Skeletal muscle cell (primary cell): ENCODE measurements around the gene TMEM131L.

ENCODE experiments used
- DNase-seq: peaks from one replicate; pipeline ENCODE4 v3.0.0-alpha.2; 2010; ENCODE audit warnings: low read depth
- H3K4me3 ChIP-seq: 2 replicates; pipeline ENCODE4 v1.5.1; 2011; ENCODE audit warnings: low read depth, mild to moderate bottlenecking, control low read depth, low read length, moderate library complexity

TMEM131L gene

GRCh38 chr4:153514688-153515426 is 48.7 kb downstream of the TMEM131L start:
- DNase-seq, result no peak
- H3K4me3 ChIP-seq, result no peak overlapping the region

GRCh38 chr4:153517159-153517558 is 51.0 kb downstream of the TMEM131L start:
- no peak overlapping the region for H3K4me3 ChIP-seq
- no peak for DNase-seq

DNA sequence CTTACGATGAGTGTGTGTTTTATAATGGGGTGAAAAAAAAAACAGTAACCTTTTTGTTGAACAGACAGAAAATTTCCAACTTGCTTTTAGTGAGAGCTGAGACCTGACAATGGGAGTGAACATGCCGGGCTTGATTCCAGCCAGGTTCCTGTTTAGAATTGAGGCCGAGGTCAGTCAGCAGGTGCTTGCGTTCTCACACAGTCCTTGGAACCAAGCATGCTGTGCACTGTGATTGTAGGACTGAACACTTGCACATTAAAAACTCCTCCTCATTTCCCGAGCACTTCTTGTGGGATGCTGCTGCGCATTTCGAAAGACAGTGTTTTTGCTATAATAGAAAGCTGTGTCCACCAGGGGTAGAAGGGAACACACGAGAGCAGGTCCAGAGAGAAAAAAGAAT is 51.8 kb downstream of the TMEM131L start:
- no peak overlapping the region for H3K4me3 ChIP-seq
- DNase-seq, result no peak

DNA sequence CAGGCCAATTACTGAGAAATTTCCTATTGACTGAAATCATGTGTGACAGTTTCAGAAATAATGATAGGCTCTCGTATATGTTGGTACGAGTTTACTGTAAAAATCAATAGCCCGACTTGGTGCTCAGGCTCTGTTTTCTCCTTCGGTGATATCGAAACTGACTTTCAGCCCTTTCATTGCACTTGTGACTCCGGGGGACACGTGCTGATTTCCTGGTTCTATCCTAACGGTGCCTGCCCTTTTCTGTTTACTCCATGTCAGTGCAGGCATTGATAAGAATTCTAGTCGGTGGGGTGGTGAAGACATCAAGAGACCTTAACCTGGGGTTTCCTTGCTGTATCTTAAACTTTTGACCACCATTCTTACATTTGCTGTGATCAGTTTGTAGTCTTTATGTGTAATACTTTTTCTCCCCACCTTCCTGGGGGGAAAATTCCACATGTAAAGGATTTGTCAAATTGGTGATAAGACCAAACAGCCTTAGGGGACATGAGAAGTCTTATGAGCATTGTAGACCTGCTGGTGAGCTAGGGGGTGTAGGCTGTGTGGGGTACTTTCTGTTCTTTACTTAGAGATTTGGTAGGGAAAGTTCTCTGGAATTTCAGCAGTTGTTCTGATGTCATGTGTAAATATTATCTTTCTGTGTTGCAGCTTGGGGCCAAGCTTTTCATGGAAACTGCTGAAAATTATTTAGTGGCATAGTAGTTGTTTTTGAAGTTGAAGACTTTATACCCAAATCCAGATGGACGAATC is 52.7 kb downstream of the TMEM131L start:
- no peak overlapping the region for H3K4me3 ChIP-seq
- no peak for DNase-seq

GRCh38 chr4:153519687-153520086 is 53.5 kb downstream of the TMEM131L start:
- no peak overlapping the region for H3K4me3 ChIP-seq
- no peak for DNase-seq

DNA sequence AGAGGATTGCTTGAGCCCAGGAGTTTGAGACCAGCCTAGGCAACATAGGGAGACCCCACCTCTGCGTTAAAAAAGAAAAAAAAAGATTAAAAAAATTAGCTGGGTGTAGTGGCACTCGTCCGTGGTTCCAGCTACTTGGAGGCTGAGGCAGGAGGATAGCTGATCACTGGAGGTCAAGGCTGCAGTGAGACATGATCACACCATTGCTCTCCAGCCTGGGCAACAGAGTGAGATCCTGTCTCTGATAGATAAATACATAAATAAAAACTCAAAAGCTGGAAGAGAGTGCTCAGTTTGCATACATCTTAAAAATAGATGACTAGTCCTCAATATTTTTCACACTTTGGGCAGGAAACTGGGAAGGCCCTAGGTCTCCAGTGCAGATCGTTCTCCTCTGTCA is 54.1 kb downstream of the TMEM131L start:
- no peak for DNase-seq
- no peak overlapping the region for H3K4me3 ChIP-seq

- H3K4me3 ChIP-seq, result no peak overlapping the region
- DNase-seq, result no peak
Observed at GRCh38 chr4:153520801-153521329, 54.7 kb downstream of the TMEM131L start.

- no peak overlapping the region for H3K4me3 ChIP-seq
- DNase-seq, result no peak
Observed at GRCh38 chr4:153521478-153521877, 55.3 kb downstream of the TMEM131L start.

GRCh38 chr4:153521999-153522801 is 56.0 kb downstream of the TMEM131L start:
- H3K4me3 ChIP-seq, result no peak overlapping the region
- no peak for DNase-seq

DNA sequence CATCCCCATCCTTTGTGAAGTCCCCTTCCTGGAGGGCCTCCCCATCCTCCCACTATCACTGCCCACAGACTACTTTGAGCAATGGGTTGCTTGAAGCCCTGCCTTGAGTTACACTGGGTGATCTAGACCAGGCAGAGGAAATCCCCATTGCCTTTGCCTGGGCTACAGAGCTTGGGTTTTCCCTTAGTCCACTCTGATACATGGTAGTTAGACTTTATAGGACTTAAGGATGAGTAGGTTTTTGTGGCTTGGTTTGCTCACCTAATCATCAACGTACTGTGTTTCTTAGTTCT is 56.6 kb downstream of the TMEM131L start:
- no peak overlapping the region for H3K4me3 ChIP-seq
- no peak for DNase-seq

DNA sequence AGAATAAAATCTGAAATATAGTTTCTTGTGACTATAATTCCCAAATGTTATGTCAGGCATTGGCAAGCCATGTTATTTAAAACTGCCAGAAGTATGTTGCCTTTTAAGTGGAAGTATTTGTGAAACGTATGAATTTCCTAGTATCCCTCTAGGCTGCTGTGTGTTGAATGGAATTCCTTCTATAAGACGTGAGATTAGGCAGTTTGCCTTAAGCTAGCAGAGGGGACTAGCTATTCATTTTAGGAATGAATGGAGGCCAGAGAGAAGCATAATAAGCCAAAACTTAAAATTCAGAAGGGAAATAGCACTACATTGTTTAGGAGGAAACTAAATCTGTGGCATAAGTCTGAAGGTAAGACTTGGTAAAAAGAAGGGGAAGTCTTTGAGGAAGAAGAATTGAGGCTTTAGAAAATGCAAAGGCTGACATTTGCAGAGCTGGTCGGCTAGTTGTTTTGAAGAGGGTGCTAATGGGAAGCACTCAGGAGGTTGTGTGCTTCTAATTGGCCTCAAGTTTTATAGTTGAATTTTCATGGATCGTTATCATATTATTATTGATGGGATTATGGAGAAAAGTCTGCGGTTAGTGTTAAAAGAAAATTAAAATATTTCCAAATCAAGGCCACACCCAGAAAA is 57.1 kb downstream of the TMEM131L start:
- no peak overlapping the region for H3K4me3 ChIP-seq
- DNase-seq, result no peak

DNA sequence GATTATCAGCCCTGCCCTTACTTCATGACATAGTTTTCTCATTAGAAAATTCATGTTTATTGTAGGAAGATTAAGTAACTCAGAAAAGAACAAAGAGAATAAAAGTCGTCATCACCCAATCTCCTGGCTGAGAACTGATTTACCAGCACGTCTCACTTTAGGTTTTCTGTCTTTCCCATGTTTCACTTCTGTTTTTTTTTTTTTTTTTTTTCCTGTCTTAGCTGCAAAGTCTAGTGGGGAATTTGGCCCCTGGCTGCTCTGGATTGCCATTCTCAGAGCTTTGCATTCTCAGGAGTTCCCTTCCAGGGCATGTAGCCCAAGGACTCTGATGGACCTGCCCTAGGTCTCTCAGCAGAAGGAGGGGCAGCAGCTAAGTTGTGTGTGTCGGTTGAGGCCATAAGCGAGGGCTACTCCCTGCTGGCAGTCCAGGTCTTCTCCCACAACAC is 57.8 kb downstream of the TMEM131L start:
- no peak for DNase-seq
- H3K4me3 ChIP-seq, result no peak overlapping the region

- no peak overlapping the region for H3K4me3 ChIP-seq
- DNase-seq, result no peak
Observed at GRCh38 chr4:153524682-153525081, 58.5 kb downstream of the TMEM131L start.

- no peak overlapping the region for H3K4me3 ChIP-seq
- DNase-seq, result no peak
Observed at GRCh38 chr4:153527690-153528089, 61.5 kb downstream of the TMEM131L start.

DNA sequence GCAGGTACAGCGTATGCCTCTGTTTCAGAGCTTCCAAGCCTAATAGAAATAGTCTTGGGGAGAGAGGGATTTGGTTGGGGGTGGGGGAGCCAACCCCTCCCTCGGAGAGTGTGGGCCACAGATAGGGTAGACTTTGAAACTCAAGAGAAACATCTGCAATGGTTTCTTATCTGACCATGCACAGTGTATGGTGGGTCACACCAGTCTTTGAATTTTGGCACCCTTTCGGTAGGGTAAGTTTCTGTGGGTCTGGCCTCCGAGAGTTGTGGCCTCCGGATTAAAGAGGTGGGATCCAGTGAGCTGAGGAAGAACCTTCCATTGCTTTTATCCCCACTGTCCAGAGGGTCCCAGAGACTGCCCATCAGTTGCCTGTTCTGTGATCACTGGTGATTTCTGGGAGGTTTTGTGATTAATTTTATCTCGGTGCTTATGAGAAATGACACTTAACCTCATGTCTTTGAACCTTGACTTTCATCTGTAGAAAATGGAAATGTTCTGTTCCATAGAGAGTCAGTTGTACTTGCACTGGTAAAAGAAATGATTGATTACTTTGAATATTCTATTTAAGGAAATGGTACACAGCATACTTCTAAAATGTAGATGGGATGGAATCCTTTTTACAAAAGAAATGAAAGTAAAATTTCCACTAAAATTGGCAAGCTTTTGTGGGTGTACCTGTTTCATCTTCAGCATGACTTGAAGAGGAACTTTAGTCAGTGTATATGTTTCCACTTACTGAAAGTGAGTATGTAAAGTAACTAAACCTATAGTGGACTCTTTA is 62.7 kb downstream of the TMEM131L start:
- DNase-seq, result no peak
- no peak overlapping the region for H3K4me3 ChIP-seq

- H3K4me3 ChIP-seq, result no peak overlapping the region
- DNase-seq, result no peak
Observed at GRCh38 chr4:153529646-153530045, 63.5 kb downstream of the TMEM131L start.

GRCh38 chr4:153530284-153530999 is 64.3 kb downstream of the TMEM131L start:
- H3K4me3 ChIP-seq, result no peak overlapping the region
- DNase-seq, result no peak

GRCh38 chr4:153531000-153531358 is 64.8 kb downstream of the TMEM131L start:
- no peak for DNase-seq
- no peak overlapping the region for H3K4me3 ChIP-seq
